Measurements from ENCODE around the gene ARID1B. TPM values are rescaled to one million over a fixed set of nuclear protein-coding genes. Genes with fewer than 3 reads are reported as not detected.

ARID1B gene
- 100 to 1,000 TPM in 1 of 5 donors, 10 to 100 TPM in 4; 76.6 to 100 (median 83.2) TPM for polyA plus RNA-seq (ENCODE audit: insufficient read depth in 1 of 5, insufficient read length in 5 of 5, low replicate concordance in 1 of 5)
- long read RNA-seq, donor 1, full-length matches to known transcripts, result 92 of 128 reads
- long read RNA-seq, donor 1, partial matches to known transcripts, result 36 of 128 reads
- long read RNA-seq, donor 1, other reads (novel, unspliced or antisense), result 0 of 128 reads
- long read RNA-seq, donor 2, full-length matches to known transcripts, result 45 of 45 reads
- long read RNA-seq, donor 2, partial matches to known transcripts, result 0 of 45 reads
- long read RNA-seq, donor 2, other reads (novel, unspliced or antisense), result 0 of 45 reads
- long read RNA-seq, donor 3, full-length matches to known transcripts, result 91 of 91 reads
- long read RNA-seq, donor 3, partial matches to known transcripts, result 0 of 91 reads
- long read RNA-seq, donor 3, other reads (novel, unspliced or antisense), result 0 of 91 reads
- long read RNA-seq, donor 4, full-length matches to known transcripts, result 88 of 101 reads
- long read RNA-seq, donor 4, partial matches to known transcripts, result 13 of 101 reads
- long read RNA-seq, donor 4, other reads (novel, unspliced or antisense), result 0 of 101 reads
- long read RNA-seq, donor 5, full-length matches to known transcripts, result 61 of 76 reads
- long read RNA-seq, donor 5, partial matches to known transcripts, result 15 of 76 reads
- long read RNA-seq, donor 5, other reads (novel, unspliced or antisense), result 0 of 76 reads
- long read RNA-seq, donor 6, full-length matches to known transcripts, result 94 of 116 reads
- long read RNA-seq, donor 6, partial matches to known transcripts, result 22 of 116 reads
- long read RNA-seq, donor 6, other reads (novel, unspliced or antisense), result 0 of 116 reads
- long read RNA-seq, donor 7, full-length matches to known transcripts, result 55 of 73 reads
- long read RNA-seq, donor 7, partial matches to known transcripts, result 18 of 73 reads
- long read RNA-seq, donor 7, other reads (novel, unspliced or antisense), result 0 of 73 reads
- long read RNA-seq, donor 8, full-length matches to known transcripts, result 34 of 34 reads
- long read RNA-seq, donor 8, partial matches to known transcripts, result 0 of 34 reads
- long read RNA-seq, donor 8, other reads (novel, unspliced or antisense), result 0 of 34 reads

DNA sequence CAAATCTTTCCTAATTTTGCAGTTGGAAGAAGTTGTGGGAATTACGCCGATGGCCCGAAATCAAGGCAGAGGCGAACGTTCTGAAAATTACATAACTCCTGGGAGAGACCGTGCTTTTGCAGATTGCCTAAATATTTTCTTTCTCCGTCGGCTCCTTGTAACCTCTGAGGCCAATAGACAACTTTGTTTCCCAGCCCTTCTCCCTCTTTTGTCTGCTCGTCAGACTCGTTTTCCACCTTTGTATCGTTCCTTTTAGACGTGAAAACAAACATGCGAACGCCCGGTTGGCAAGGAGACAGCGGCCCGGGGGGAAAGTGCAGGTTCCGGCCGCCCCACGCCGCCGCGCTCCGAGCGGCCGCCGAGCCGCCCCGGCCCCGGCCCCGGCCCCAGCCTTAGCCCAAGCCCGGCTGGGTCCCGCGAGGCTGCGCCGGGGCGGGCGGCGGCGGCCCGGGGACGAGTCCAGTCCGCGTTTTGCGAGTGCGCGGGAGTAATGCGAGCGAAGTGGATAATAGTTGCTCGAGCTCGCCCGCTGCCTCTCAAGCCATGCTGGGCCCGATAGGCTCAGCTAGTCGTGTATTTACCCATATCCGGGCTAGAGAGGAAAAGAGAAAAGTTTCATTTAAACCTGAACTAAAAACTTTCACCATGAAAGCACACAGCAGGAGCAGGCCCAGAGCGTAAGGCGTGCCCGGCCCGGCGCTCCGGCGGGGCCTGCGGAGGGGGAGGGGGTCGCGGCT lies at the start of gene ARID1B:
Gene ARID1B, plus strand, starts transcription at position 539 of the 737 bp plus-strand sequence. CDS start 303 bp downstream, outside the sequence.
- peak; percentile 77 to 81 for DNase-seq

DNA sequence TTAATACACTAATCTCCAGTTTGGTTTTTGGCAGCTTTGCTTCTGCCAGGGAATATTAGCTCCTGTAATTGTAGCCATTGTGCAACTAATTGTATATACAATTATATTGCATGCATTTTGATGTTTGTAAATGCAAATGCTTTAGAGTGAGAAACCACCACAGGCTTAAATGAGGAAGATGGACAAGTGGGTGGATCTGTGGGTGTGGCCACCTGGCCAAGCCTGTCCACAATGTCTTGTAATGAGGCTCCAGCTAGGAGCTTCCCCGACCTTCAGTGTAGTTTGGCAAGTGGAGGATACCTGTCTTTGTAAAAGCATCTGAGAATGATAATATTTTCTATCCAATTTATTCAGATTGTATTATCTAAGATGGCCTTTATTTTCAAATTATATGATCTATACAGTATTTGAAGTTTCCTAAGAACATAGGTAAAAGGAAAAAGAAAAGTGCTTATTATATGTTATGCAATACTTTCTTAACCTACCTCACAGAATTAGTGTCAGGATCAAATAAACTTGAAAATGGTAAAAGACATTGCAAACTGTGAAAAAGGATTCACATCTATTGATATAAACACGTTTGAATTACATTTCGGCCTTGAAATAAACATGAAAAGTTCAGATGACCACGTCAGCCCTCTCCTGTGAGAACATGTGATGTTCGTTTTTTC lies 49.3 kb upstream of the ARID1B start:
- no peak for DNase-seq

DNA sequence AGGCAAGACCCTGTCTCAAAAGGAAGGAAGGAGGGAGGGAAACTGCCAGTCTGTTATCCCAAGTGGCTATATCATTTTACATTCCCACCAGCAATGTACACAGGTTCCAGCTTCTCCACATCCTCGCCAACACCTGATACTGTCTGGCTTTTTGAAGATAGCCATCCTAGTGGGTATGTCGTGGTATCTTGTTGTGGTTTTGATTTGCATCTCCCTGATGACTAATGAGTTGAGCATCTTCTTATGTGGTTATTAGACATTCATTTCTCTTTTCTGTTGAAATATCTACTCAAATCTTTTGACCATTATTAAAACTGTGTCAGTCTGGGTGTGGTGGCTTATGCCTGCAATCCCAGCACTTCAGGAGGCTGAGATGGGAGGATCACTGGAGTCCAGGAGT lies 47.9 kb upstream of the ARID1B start:
- no peak for DNase-seq

DNA sequence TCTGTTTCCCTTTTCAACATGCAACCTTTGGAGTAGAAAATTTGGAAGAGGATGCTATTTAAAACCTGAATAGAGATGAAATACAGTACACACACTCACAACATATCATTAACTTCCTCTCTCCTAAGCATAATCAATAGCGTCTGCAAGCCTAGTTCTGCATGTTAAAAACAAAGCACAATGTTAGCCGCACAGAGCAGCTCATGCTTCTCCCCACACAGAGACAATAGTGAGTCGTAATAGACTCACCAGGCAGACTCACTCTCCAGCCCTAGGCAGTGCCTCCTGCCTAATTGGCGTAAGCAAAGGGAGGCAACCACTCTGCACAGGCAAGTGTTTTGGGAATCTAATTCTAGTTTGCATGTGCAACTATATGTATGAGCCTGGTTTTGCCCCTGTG lies 45.8 kb upstream of the ARID1B start:
- DNase-seq, result no peak

GRCh38 chr6:156735751-156736150 lies 41.4 kb upstream of the ARID1B start:
- no peak for DNase-seq

- DNase-seq, result no peak
Observed at GRCh38 chr6:156740604-156741003, 36.6 kb upstream of the ARID1B start.

GRCh38 chr6:156741287-156742073 lies 35.7 kb upstream of the ARID1B start:
- no peak for DNase-seq

- DNase-seq, result no peak
Observed at GRCh38 chr6:156747715-156748114, 29.5 kb upstream of the ARID1B start.

DNA sequence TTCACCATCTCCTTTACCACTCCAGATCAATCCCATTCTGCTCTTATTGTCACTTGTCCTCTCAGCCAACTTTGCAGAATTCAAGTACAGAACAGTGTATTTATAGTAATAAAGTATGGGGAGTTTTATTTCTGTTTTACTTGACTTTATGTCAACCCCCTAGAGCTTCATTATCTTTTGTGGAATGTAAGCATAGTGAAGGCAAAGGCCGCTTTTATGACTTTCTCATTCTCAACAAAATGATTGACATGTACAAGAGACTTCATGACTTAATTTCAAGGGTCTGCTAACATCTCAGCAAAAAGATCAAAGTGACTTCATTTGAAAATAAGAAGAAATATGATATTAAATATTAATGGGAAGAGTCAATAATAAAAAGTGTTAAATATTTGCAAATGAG lies 28.7 kb upstream of the ARID1B start:
- DNase-seq, result no peak

DNA sequence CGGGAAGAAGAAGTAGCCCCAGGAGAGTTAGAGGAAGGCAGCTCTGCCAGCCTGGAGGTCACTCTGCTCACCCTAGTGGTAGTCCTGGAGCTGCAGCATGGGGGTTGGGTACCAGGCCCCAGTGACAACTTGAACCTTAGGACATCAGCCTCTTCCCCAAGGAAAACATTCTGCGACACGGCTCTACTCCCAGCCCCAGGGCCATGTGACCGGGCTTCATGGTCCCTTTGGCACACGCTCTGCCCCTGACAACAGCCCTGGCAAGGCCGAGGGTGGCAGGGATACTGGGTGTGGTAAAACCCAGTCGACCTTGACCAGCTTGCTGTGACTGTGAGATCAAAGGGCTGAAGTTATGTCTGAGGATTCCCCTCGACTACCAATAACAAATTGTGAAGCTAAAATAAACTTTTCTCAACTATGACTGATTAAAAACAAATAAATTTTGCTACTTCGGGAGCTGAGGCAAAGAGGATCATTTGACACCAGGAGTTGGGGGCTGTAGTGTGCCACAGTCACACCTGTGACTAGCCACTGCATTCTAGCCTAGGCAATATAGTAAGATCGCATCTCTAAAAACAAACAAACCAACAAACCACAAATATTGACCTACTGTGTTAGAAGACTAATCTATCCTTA lies 24.4 kb upstream of the ARID1B start:
- DNase-seq, result no peak

GRCh38 chr6:156756630-156757610 lies 20.3 kb upstream of the ARID1B start:
- DNase-seq, result no peak

GRCh38 chr6:156757849-156758248 lies 19.3 kb upstream of the ARID1B start:
- no peak for DNase-seq

GRCh38 chr6:156760377-156760776 lies 16.8 kb upstream of the ARID1B start:
- no peak for DNase-seq

DNA sequence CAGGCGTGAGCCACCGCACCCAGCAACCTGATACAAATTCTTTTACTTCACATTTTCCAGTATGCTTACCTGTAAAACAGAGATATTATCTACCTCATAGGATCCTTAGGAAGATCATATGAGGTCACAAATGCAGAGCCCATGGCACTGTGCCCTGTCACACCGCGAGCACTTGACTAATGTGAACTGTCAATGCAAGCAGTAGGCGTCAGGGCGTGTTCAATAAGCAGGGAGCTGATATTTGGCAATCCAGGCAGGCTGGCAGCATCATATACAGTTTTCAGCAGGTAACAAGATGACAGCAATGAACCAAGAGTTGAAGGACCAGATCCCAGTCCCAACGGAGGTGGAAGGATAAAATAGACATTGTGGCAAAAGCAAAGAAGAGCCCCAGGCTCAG lies 14.6 kb upstream of the ARID1B start:
- no peak for DNase-seq

DNA sequence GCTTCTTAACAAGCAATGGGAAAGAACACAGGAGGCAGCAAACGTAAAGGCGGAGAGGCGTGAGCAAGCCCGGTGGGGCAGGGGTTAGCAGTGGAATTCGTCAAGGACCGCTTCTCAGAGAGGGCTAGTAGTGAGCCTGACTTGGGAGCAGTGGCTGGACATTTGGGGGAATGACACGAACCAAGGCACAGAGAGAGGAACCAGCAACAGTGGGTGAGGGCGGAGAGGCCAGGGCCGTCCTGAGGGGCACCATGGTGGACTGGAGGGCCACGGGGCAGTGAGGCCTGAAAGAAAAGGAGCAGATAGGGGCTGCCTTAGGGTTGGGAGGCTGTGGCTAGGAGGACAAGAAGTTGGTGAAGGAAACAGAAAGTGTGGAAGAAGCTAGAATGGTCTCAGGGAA lies 12.1 kb upstream of the ARID1B start:
- no peak for DNase-seq

GRCh38 chr6:156767603-156768467 lies 9.3 kb upstream of the ARID1B start:
- DNase-seq, result no peak

DNA sequence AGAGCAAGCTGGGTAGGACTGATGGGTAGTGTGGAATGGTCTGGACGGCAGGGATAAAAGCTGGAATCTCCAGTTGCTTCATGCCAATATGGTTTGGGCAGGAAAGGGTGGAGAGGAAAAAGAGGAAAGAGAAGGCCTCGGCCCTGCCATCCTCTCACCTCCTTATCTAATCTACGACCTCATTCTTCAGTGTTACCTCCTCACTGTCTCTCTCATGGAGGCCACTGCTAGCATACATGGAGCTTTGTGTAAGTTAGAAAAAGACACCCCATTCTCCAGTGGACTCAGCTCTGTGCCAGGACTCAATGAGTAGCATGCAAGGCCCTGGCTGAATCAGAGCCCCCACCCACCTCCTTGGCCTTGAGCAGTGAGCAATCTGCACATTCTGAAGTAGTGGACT lies 6.1 kb upstream of the ARID1B start:
- no peak for DNase-seq

Data from right lung (tissue), 10 donors.